ENCODE measurements around the gene STIMATE. TPM values are rescaled to one million over a fixed set of nuclear protein-coding genes. Genes with fewer than 3 reads are reported as not detected.

The STIMATE gene
- total RNA-seq, 4 donors from 2014 or later: 15.0 to 22.1 (median 18.7) TPM

DNA sequence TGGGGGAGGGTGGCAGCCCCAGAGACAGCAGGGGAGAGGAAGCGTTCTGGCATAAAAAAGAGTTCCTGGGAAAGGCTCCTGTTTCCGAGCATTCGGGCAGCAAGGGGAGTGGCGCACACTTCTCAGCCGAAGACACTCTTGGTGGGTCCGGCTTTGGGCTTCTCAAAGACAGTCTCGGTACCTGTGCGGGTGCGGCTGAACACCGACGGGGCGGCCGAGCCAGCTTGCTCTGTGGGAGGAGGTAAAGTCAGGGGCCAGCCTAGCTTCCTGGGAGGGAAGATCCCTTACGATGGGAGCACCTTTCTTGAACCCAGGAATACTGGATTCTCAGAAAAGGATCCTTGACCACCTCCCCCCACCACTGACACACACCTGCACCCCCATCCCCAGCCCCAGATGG lies 64.1 kb downstream of the STIMATE start:
- H3K4me1 ChIP-seq: peaks cover 0 to 4% of the 10 kb centered on the region in 2 donors
- no peak overlapping the region for H3K4me3 ChIP-seq (replicated peaks in 1 of 3)
- no peak overlapping the region for H3K27ac ChIP-seq
- DNase-seq: no peak
- TF ChIP-seq POLR2A (IDR thresholded peaks at IDR 0.05): no peak
- TF ChIP-seq, protein P1, sequence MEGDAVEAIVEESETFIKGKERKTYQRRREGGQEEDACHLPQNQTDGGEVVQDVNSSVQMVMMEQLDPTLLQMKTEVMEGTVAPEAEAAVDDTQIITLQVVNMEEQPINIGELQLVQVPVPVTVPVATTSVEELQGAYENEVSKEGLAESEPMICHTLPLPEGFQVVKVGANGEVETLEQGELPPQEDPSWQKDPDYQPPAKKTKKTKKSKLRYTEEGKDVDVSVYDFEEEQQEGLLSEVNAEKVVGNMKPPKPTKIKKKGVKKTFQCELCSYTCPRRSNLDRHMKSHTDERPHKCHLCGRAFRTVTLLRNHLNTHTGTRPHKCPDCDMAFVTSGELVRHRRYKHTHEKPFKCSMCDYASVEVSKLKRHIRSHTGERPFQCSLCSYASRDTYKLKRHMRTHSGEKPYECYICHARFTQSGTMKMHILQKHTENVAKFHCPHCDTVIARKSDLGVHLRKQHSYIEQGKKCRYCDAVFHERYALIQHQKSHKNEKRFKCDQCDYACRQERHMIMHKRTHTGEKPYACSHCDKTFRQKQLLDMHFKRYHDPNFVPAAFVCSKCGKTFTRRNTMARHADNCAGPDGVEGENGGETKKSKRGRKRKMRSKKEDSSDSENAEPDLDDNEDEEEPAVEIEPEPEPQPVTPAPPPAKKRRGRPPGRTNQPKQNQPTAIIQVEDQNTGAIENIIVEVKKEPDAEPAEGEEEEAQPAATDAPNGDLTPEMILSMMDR (IDR thresholded peaks at IDR 0.05): no peak
- H3K9me3 ChIP-seq: no peaks in the 10 kb centered on the region
- H3K27me3 ChIP-seq: no peaks in the 10 kb centered on the region
- intact Hi-C loops (cut with DNase I): no loop called here
- 96 to 99% methylated on average over 9 to 14 of the region's 14 CpGs for WGBS, 2 donors
- peaks cover 0 to 6% of the 10 kb centered on the region in 2 donors for H3K36me3 ChIP-seq

DNA sequence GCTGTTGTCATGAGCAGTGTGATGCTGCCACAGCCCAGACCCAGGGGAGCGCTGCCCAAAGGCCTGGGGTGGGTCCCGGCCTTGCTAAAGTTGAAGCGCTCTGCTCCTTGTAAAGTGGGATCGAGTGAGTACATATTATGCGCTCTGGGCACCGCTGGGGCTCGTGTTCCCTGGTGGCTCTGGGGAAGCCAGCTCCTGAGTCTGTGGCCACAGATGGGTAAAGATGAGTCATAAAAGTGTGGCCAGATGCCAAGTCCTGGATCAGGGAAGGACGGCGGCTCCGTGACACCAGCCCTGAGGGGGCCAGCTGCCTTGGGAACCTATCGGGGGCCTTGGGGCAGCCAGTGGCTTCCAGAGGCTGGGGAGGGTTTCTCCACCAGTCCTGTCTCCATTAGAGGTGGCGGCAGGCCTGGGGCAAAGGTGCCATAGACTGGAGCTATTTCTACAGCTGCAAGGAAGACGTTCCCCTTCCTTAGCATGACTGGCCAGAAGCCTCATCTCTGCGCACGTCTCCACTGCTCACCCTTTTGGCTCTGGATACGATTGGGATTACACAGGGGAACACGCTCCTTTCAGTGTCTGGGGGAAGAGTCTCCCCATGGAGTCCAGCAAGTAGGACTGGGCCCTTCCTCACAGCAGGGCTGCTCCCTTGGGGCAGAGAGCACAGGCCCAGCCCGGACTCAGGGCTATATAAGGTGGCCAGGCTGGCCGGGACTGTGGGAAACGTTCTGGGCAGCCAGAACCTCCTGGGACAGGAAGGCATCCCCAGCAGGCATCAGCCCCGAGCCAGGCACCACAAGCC lies 65.6 kb downstream of the STIMATE start:
- TF ChIP-seq, protein P1 (IDR thresholded peaks at IDR 0.05): no peak
- H3K36me3 ChIP-seq: peaks cover 0 to 6% of the 10 kb centered on the region in 2 donors
- peaks cover 0 to 4% of the 10 kb centered on the region in 2 donors for H3K4me1 ChIP-seq
- intact Hi-C loops (cut with DNase I): no loop called here
- H3K4me3 ChIP-seq (replicated peaks in 1 of 3): no peak overlapping the region
- WGBS, 2 donors: 63 to 71% methylated on average over 14 to 19 of the region's 21 CpGs
- H3K27ac ChIP-seq: no peak overlapping the region
- DNase-seq: peak; percentile 20 to 29
- no peaks in the 10 kb centered on the region for H3K27me3 ChIP-seq
- no peaks in the 10 kb centered on the region for H3K9me3 ChIP-seq

DNA sequence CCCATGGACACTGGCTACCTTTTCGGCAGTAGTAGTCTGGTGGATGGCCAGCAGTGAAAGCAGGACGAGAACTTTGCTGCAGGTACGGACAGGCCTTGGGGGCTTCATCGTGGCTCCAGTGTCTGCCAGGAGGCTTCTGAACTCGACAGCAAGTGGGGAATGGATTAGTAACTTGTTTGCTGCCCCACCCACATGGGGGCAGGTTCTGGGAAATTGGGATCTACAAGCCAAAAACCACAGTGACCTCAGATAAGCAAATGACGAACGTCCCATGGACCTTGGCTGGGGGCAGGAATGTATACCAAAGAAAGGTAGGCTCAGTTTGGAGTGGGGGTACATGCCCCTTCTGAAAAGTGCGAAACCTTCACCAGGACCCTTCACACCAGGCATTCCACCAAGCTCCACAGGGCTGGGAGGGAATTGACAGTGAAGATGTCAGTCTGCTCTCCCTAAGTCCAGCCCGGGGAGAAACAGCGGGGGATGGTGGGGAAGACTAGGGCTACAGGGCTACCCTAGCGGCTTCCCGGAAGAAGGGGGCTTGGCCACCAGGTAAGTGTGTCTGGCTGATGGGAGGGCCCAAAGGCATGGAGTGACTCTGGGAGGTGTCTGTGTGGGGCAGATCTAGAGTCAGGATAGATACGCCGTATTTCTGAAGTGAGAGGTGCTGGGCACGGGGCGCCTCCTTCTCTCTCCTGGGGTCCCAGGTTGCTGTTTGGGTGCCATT lies 66.7 kb downstream of the STIMATE start, which contains the start of gene ITIH4:
Gene ITIH4 (minus strand): TSS at position 138 of the 724 bp plus-strand sequence. CDS start 30 bp downstream, at position 108.
- Histone ChIP-seq H3K27me3 (no peaks in the 10 kb centered on the region), H3K4me1 (peaks cover 0 to 4% of the 10 kb centered on the region in 2 donors), H3K9me3 (no peaks in the 10 kb centered on the region), H3K36me3 (no peaks in the 10 kb centered on the region), H3K4me3 (replicated peaks in 1 of 3) (no peak within 1 kb of the TSS), H3K27ac (no peak within 1 kb of the TSS)
- DNase-seq: no peak
- TF ChIP-seq, protein P1 (IDR thresholded peaks at IDR 0.05): no peak
- intact Hi-C loops (cut with DNase I): no loop called here
- WGBS, 2 donors: 76 to 86% methylated on average over 15 to 16 of the region's 16 CpGs

DNA sequence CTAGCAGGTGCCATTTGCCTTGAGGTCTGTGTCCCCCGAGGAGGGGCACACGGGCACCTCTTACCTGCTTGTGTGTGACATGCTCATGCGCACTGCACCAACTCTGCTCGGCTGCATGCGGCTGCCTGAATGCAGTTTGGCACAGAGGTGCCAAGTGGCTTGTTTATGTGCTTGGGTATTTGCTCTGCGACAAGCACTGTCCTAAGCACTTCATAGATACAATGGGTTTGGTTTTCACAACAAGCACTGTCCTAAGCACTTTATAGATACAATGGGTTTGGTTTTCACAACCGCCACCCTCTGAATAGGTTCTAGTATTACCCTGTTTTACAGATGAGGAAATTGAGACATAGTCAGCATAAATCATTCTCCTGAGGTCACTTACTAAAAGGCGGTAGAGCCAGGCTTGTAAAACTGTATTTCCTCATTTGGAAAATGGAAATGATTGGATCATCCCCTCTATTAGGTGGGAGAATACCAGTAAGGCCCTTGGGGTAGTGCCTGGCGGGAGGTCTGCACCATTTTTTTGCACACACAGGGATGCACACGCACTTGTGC lies 67.4 kb downstream of the STIMATE start:
- no peaks in the 10 kb centered on the region for H3K9me3 ChIP-seq
- intact Hi-C loops (cut with DNase I): no loop called here
- WGBS, 2 donors: 92 to 94% methylated on average over 9 to 10 of the region's 10 CpGs
- no peaks in the 10 kb centered on the region for H3K36me3 ChIP-seq
- H3K27ac ChIP-seq: no peak overlapping the region
- no peaks in the 10 kb centered on the region for H3K27me3 ChIP-seq
- no peak overlapping the region for H3K4me3 ChIP-seq (replicated peaks in 1 of 3)
- H3K4me1 ChIP-seq: peaks cover 0 to 4% of the 10 kb centered on the region in 2 donors
- TF ChIP-seq, protein P1 (IDR thresholded peaks at IDR 0.05): no peak
- TF ChIP-seq POLR2A (IDR thresholded peaks at IDR 0.05): no peak
- no peak for DNase-seq
